ENCODE measurements around the gene TAS2R30.
A peak's percentile ranks its signal among the peaks of the same experiment; 100 is the strongest.
"Not testable (repeated sequence)": the region's sequence is repeated elsewhere in the genome, so short reads cannot be mapped to it uniquely, and the experiment has no call there.

Gene TAS2R30

DNA sequence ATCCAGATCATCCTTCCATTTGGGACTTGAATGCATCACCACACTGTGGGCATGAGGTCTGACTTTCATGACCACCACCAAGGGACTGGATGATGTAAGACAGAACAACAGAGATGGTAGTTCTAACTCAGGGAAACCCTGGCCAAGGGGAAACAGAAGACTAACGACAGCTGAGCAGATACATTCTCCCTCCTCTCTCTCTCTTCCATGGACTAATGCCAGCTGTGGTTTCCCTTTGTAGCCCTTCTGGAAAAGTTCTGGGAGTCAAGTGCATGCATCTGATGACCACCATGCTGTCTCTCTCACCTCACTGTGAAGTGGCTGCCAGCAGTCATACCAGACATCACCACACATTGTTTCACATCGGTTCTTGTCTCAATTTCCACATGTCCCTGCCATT is 3.4 kb downstream of the TAS2R30 start:
- no peak for DNase-seq (ENCODE audit: low read depth in 2 of 3, low spot score in 1 of 3)

DNA sequence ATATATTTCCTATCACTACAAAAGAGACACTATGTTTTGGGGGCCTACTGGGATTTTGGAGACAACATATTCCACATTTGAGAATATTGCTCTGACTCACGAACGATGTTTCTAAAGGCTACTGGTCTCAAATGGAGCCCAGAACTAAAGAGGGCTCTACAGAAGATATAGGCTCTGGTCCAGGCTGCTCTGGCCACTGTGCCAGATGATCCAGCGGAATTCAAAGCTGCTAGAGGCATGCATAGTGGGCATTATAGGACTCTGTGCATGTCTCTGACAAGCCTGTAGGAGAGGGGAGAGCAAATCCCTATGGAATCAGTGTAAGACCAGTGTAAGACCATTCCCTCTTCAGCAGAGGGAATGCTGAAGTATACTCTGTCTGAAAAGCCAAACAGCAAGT is 4.1 kb downstream of the TAS2R30 start:
- DNase-seq (ENCODE audit: low read depth in 2 of 3, low spot score in 1 of 3) = no peak

DNA sequence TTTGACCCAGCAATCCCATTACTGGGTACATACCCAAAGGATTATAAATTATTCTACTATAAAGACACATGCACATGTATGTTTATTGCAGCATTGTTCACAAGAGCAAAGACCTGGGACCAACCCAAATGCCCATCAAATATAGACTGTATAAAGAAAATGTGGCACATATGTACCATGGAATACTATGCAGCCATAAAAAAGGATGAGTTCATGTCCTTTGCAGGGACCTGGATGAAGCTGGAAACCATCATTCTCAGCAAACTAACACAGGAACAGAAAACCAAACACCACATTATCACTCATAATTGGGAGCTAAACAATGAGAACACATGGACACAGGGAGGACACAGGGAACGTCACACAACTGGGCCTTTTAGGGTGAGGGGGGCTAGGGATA is 20.3 kb downstream of the TAS2R30 start:
- not testable (repeated sequence) for DNase-seq (ENCODE audit: low read depth in 2 of 3, low spot score in 1 of 3)

DNA sequence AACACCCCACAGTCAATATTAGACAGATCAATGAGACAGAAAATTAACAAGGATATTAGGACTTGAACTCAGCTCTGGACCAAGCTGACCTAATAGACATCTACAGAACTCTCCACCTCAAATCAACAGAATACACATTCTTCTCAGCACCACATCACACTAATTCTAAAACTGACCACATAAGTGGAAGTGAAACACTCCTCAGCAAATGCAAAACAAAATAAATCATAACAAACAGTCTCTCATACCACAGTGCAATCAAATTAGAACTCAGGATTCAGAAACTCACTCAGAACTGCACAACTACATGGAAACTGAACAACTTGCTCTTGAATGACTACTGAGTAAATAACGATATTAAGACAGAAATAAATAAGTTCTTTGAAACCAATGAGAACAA is 23.2 kb downstream of the TAS2R30 start:
- not testable (repeated sequence) for DNase-seq (ENCODE audit: low read depth in 2 of 3, low spot score in 1 of 3)

DNA sequence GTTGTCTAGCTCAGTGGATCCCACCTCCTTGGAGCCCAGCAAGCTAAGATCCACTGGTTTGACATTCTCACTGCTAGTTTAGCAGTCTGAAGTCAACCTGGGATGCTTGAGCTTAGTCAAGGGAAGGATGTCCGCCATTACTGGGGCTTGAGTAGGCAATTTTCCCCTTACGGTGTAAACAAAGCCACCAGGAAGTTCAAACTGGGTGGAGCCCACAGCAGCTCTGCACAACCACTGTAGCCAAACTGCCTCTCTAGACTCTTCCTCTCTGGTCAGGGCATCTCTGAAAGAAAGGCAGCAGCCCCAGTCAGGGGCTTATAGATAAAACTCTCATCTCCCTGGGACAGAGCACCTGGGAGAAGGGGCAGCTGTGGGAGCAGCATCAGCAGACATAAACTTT is 25.6 kb downstream of the TAS2R30 start:
- no peak for DNase-seq (ENCODE audit: low read depth in 2 of 3, low spot score in 1 of 3)

DNA sequence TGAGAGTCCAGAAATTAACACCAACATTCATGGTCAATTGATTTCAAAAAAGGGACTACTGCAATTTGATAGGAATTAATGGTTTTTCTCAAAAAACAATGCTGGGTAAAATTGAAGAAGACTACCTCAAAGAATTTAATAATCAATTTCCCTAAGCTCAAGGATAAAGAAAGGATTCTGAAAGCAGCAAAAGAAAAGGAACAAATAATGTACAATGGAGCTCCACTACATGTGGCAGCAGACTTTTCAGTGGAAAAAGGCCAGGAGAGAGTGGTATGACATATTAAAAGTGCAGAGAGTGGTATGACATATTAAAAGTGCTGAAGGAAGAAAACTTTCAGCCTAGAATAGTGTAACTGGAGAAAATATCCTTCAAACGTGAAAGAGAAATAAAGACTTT is 26.7 kb downstream of the TAS2R30 start:
- DNase-seq (ENCODE audit: low read depth in 2 of 3, low spot score in 1 of 3) = no peak

DNA sequence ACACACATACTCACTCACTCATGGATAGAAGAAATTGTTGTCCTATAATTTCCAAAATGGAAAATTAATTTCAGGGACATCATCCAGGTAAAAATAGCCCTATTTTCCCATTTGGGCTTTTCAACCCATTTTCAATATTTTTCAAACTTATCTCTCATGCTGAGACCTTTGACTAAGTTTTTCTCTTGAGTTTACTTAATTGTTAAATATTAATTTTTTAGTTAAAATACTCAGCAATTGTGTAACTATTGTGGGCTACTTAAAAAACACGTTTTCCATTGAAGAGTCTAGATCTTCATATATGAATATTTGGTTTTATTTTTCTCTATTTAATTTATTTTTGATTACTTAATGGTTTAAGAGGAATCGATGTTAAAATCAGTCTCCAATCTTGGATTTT is 28.2 kb downstream of the TAS2R30 start:
- DNase-seq (ENCODE audit: low read depth in 2 of 3, low spot score in 1 of 3) = no peak

DNA sequence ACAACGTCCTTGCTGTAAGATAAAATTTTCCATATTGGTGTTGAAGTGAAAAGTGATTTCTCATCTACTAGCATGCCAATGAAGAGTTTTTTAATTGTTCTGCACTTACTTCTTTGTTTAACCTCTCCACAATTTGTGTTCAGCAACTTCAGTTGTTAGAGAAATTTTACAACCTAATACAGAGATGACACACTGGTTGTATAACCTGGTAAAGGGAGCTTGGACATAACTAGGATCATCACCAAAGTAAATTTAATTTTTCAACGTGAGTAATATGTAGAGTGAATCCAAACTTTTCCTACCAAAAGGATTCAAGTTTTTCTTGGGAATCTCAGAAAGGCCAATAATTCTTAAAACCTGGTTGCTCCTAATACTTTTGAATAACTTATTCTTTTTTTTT is 28.9 kb downstream of the TAS2R30 start:
- no peak for DNase-seq (ENCODE audit: low read depth in 2 of 3, low spot score in 1 of 3)

DNA sequence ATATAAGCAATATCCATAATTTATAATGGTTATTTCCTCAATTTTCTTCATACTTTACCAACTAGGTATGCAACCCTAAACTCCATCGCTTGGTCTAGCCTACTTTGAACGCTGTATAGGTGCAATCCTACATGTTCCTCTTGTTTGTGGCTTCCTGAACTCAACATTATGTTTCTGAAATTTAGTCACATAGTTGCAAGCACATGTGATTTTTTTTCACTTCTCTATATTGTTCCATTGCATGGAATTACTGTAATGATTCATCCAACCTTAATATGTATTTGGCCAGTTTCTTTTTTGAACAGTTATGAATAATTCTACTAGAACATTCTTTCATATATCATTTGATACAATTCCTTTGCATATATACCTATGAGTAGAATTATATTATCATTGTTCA is 39.5 kb downstream of the TAS2R30 start:
- DNase-seq (ENCODE audit: low read depth in 2 of 3, low spot score in 1 of 3) = not testable (repeated sequence)

DNA sequence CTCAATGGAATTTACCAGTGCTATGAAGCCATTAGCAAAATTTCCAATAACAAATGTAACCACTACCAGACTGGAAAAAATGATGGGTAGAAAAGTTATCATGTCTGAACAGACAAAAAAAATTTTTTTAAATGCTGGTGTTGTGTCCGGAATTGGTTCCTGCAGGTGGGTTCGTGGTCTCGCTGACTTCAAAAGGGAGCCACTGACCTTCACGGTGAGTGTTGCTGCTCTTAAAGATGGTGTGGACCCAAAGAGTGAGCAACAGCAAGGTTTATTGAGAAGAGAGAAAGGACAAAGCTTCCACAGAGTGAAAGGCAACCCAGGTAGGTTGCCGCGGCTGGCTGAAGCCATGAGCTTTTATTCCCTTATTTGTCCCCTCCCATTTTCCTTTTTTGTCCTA is 42.3 kb downstream of the TAS2R30 start, which contains the start of gene TAS2R43:
Gene TAS2R43 (minus strand): TSS at position 186 of the 400 bp plus-strand sequence. CDS start 84 bp downstream, at position 102.
- DNase-seq (ENCODE audit: low read depth in 2 of 3, low spot score in 1 of 3) = no peak

DNA sequence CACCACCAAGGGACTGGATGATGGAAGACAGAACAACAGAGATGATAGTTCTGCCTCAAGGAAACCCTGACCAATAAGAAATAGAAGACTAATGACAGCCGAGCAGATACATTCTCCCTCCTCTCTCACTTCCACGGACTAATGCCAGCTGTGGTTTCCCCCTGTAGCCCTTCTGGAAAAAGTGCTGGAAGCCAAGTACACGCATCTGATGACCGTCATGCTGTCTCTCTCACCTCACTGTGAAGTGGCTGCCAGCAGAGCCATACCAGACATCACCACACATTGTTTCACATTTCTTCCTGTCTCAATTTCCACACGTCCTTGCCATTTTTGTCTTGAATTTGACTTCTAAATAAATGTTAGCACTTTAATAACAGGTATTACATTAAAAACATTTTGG is 45.2 kb downstream of the TAS2R30 start:
- DNase-seq (ENCODE audit: low read depth in 2 of 3, low spot score in 1 of 3) = no peak

DNA sequence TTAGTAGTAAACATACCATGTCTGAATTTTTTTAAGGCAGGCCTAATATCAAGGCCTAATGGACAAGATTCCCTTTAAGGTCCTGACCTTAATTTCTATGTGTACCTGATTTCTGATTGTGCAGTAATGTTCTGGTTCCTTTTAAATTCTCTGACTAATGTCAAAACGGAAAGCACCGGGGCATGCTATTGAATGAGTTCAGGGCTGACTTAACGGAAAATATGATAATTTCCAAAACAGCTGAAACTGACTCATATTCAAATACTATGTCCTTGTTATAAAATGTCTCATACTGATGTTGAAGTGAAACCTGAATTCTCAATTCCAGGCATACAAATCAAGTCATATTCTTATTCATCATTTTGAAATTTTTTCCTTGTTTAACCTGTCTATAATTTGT is 49.0 kb downstream of the TAS2R30 start:
- peak in 2 of 3 donors; percentile 4 to 8 for DNase-seq (ENCODE audit: low read depth in 2 of 3, low spot score in 1 of 3)
